Naive B cell (primary cell): Measurements from ENCODE around the gene GLRX5. TPM values are rescaled to one million over a fixed set of nuclear protein-coding genes. Genes with fewer than 3 reads are reported as not detected.
"Not testable (repeated sequence)": the region's sequence is repeated elsewhere in the genome, so short reads cannot be mapped to it uniquely, and the experiment has no call there.

ENCODE experiments used
- ATAC-seq, 2 donors: fragments of 150-1000 bp; cut with Tn5 transposase; 2 replicates each; pipeline ENCODE4 v1.10.0; 2021; ENCODE audit warnings: low read depth in 2 of 2, mild to moderate bottlenecking in 2 of 2, moderate library complexity in 2 of 2
- DNase-seq: peaks from one replicate; pipeline ENCODE4 v3.0.0; 2022
- H3K27ac Mint-ChIP-seq, 6 donors: one replicate each; pipeline ENCODE4 v1.8.0; 2020 to 2022; ENCODE audit warnings: mild to moderate bottlenecking in 6 of 6, mixed read lengths in 6 of 6, moderate library complexity in 5 of 6, inconsistent platforms in 2 of 6
- H3K27me3 Mint-ChIP-seq, 3 donors: one replicate each; pipeline ENCODE4 v1.8.0; 2021 to 2022; ENCODE audit warnings: mixed read lengths in 3 of 3, mild to moderate bottlenecking in 1 of 3
- H3K36me3 Mint-ChIP-seq, 2 donors: one replicate each; pipeline ENCODE4 v1.8.0; 2020 to 2022; ENCODE audit warnings: mixed read lengths in 2 of 2, inconsistent platforms in 1 of 2, mild to moderate bottlenecking in 1 of 2
- H3K4me1 Mint-ChIP-seq, 3 donors: one replicate each; pipeline ENCODE4 v1.8.0; 2020 to 2022; ENCODE audit warnings: mixed read lengths in 3 of 3, inconsistent platforms in 1 of 3, mild to moderate bottlenecking in 1 of 3, moderate library complexity in 1 of 3
- H3K4me3 Mint-ChIP-seq, 8 donors: one replicate each; pipeline ENCODE4 v1.8.0; 2020 to 2022; ENCODE audit warnings: mild to moderate bottlenecking in 8 of 8, mixed read lengths in 8 of 8, moderate library complexity in 8 of 8, inconsistent platforms in 2 of 8
- H3K9me3 Mint-ChIP-seq, 7 donors: one replicate each; pipeline ENCODE4 v1.8.0; 2020 to 2022; ENCODE audit warnings: mixed read lengths in 7 of 7, mild to moderate bottlenecking in 5 of 7, inconsistent platforms in 2 of 7, moderate library complexity in 1 of 7
- polyA plus RNA-seq, 6 donors: library from polyadenylated mRNA; unstranded; fragments of 300-500 nt; fragmentation: Illumina TruSeq; gene quantifications; one replicate each; pipeline ENCODE4 v1.2.3, GENCODE V29; 2021; ENCODE audit warnings: low read depth in 6 of 6

The GLRX5 gene
- polyA plus RNA-seq, 6 donors from 2014 or later, result 51.3 to 98.1 (median 62.4) TPM

DNA sequence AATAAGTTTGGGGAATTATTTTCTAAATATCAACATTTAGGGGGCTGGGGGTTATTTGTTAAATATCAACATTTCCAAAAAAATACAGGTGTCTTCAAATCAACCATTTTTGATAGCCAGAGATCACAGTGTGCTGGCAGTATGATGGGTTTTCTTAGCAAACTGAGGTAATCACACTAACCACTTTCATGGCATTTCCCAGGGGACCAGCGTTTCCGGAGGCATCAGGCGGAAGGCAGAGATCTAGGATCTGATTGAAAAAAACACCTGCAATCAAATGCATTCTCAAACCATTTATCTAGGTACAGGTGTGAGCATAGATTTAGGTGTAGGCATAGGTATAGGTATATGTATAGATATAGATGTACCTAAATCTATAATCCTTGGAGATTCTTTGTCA lies 34.6 kb downstream of the GLRX5 start:
- H3K27ac Mint-ChIP-seq, result peak overlapping the region in 2 of 6 donors; percentile 67 to 74
- peaks cover 0 to 13% (median 10%) of the 10 kb centered on the region in 3 donors for H3K27me3 Mint-ChIP-seq
- H3K9me3 Mint-ChIP-seq, result peaks cover 0 to 2% (median 0%) of the 10 kb centered on the region in 7 donors
- H3K36me3 Mint-ChIP-seq, result no peaks in the 10 kb centered on the region
- no peak for ATAC-seq
- H3K4me3 Mint-ChIP-seq, result no peak overlapping the region
- no peak for DNase-seq
- H3K4me1 Mint-ChIP-seq, result peaks cover 16 to 21% (median 16%) of the 10 kb centered on the region in 3 donors

DNA sequence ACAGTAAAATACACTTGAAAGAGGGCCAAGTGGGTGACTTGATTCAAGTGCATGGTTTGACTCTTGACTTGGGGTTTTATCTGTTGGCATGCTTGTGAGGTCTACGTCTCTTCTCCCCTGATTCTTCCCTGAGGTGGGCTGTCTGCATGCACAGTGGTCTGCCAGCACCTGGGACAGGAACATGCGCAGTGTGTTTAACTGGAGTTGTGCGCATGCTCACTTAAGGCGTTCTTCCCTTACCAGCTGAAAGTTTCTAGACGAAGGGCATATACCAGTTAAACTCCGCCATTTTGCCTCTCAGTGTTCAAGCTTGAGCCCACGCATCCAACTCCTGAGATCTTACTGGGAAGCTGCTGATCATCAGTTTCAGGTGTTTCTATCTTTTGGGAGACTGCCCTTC lies 38.5 kb downstream of the GLRX5 start:
- Mint-ChIP-seq H3K9me3 (peaks cover 0 to 2% (median 0%) of the 10 kb centered on the region in 7 donors), H3K4me1 (peaks cover 10 to 27% (median 23%) of the 10 kb centered on the region in 3 donors), H3K27me3 (peaks cover 10 to 23% (median 20%) of the 10 kb centered on the region in 3 donors), H3K4me3 (no peak overlapping the region), H3K36me3 (no peaks in the 10 kb centered on the region), H3K27ac (peak overlapping the region in 1 of 6 donors; percentile 37)
- DNase-seq, result no peak
- ATAC-seq, result no peak

DNA sequence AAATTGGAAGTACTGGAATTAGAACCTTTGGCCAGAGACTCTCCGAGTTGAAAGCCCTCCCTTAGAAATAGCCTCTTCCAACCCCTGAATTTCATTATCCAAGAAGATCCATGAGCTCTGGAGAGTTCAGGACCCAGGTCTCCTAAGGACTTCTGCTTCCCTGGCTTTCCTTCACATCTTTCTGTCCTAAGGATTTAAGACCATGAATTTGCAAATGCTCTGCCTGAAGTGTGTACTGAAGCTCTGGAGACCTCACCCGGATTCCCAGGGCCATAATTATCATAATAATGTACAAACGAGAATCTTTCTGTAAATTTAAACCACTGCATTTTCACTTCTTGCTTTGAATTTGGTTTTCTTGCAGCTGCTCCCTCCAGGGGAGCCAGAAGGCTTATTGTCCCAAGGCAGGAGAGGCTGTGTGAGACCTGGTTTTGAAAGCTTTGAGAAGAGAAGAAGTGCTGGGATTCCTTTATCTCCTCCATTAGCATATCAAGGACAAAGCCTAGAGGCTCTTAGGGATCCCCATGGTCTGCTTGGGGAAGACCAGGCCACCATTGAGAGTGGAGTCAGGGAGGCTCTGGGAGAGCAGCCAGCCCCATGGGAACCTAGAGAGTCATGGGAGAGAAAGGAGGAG lies 41.1 kb downstream of the GLRX5 start:
- peak overlapping the region in 3 of 6 donors; percentile 76 to 85 (median 80) for H3K27ac Mint-ChIP-seq
- no peak for DNase-seq
- no peak for ATAC-seq
- H3K4me3 Mint-ChIP-seq, result peak overlapping the region in 1 of 8 donors; percentile 42
- peaks cover 10 to 27% (median 23%) of the 10 kb centered on the region in 3 donors for H3K4me1 Mint-ChIP-seq
- no peaks in the 10 kb centered on the region for H3K36me3 Mint-ChIP-seq
- H3K27me3 Mint-ChIP-seq, result peaks cover 20 to 32% (median 28%) of the 10 kb centered on the region in 3 donors
- H3K9me3 Mint-ChIP-seq, result peaks cover 0 to 2% (median 0%) of the 10 kb centered on the region in 7 donors

DNA sequence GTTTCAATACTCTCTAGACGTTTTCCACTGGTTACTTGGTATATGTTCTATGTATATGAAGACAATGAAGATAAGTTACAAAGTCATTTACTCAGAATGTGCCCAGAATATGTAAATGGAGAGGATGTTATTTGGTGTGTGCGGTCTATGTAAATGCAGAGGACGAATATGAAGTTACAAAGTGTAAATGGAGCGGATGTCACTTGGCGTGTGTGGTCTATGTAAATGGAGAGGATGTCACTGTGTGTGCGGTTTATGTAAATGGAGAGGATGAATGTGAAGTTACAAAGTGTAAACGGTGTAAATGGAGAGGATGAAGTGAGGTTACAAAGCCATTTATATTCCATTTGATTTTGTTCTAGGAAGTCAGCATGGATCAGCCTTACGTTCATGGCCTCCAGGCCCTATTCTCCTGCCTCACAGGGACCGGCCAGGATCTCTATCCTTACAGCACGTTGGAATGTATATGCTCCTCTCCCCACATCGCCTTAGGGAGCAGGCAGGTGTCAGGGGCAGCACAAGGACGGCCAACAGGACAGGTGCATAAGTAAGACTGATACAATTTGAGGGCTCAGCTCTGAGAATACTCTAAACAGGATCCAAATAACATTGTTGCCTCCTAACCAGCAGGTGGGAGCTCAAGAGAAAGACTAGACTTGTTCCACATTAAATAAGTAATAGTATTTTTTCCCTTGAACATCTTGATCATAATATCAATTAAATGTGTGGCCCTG lies 42.4 kb downstream of the GLRX5 start:
- H3K27me3 Mint-ChIP-seq, result peaks cover 29 to 33% (median 31%) of the 10 kb centered on the region in 3 donors
- ATAC-seq (peak; percentile 97 to 99), DNase-seq (peak; percentile 48)
- H3K9me3 Mint-ChIP-seq, result peaks cover 0 to 2% (median 0%) of the 10 kb centered on the region in 7 donors
- peak overlapping the region in 2 of 8 donors; percentile 13 to 42 for H3K4me3 Mint-ChIP-seq
- no peaks in the 10 kb centered on the region for H3K36me3 Mint-ChIP-seq
- peaks cover 10 to 27% (median 20%) of the 10 kb centered on the region in 3 donors for H3K4me1 Mint-ChIP-seq
- peak overlapping the region in 4 of 6 donors; percentile 3 to 30 (median 9) for H3K27ac Mint-ChIP-seq

DNA sequence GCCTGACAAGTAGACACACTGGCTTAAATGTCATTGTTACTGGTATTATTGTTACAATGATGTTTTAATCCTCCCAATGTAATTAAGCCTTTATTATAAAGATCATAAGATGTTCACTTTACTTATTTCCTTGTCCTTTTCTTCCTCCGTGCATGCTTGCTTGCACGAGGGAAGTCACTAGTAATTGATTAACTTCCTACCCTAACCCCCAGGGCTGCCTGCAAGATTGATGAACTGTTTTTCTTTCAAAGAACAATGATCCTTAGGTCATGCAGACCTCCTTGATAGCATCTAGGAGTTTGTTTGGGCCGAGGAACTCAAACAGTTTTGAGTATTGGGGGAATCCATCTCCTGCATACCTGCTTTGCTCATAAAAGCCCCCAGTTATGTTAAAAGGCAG lies 43.0 kb downstream of the GLRX5 start:
- H3K36me3 Mint-ChIP-seq, result no peaks in the 10 kb centered on the region
- peaks cover 0 to 2% (median 0%) of the 10 kb centered on the region in 7 donors for H3K9me3 Mint-ChIP-seq
- H3K4me1 Mint-ChIP-seq, result peaks cover 10 to 27% (median 20%) of the 10 kb centered on the region in 3 donors
- no peak overlapping the region for H3K27ac Mint-ChIP-seq
- DNase-seq, result no peak
- ATAC-seq, result no peak
- peaks cover 29 to 33% (median 31%) of the 10 kb centered on the region in 3 donors for H3K27me3 Mint-ChIP-seq
- H3K4me3 Mint-ChIP-seq, result no peak overlapping the region

DNA sequence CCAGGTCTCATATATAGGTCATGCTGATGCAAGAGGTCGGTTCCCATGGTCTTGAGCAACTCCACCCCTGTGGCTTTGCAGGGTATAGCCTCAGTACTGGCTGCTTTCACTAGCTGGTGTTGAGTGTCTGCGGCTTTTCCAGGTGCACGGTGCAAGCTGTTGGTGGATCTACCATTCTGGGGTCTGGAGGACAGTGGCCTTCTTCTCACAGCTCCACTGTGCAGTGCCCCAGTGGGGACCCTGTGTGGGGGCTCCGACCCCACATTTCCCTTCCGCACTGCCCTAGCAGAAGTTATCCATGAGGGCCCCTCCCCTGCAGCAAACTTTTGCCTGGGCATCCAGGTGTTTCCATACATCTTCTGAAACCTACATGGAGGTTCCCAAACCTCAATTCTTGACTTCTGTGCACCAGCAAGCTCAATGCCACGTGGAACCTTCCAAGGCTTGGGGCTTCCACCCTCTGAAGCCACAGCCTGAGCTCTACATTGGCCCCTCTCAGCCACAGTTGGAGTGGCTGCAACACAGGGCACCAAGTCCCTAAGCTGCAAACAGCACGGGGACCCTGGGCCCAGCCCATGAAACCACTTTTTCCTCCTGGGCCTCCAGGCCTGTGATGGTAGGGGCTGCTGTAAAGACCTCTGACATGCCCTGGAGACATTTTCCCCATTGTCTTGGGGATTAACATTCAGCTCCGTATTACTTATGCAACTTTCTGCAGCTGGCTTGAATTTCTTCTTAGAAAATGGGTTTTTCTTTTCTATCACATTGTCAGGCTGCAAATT lies 49.2 kb downstream of the GLRX5 start:
- not testable (repeated sequence) for H3K4me1 Mint-ChIP-seq, ATAC-seq, H3K4me3 Mint-ChIP-seq, DNase-seq, H3K27ac Mint-ChIP-seq
- Mint-ChIP-seq H3K9me3 (peaks cover 6 to 19% (median 14%) of the 10 kb centered on the region in 7 donors), H3K27me3 (peaks cover 34 to 37% (median 36%) of the 10 kb centered on the region in 3 donors), H3K36me3 (peaks cover 17 to 18% of the 10 kb centered on the region in 2 donors)

DNA sequence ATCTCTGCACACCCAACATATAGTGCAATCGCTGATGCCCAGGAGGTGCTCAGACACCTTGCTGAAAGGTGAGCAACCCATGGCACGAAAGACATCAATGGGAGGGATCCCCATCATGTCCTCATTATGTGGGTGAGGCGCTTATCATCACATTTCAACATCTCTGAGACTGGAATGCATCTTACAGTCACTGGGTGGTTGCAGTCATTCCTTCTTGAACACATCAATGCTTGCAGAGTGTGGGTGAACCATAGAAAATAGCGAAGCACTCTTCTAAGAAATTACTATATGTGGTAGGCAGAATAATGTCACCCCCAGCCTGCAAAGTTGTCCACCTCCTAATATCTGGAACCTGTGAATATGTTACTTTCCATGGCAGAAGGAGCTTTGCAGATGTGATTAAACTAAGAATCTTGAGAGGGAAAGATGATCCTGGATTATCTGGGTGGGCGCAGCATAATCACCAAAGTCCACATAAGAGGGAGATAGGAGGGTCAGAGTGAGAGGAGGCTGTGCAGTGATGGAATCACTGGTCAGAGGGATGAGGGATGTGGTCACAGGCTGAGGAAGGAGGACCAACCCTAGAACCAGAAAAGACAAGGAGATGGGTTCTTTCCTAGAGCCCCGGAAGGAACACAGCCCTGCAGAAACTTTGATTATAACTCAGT lies 51.2 kb downstream of the GLRX5 start:
- Mint-ChIP-seq H3K9me3 (peaks cover 6 to 26% (median 14%) of the 10 kb centered on the region in 7 donors), H3K36me3 (peaks cover 17 to 18% of the 10 kb centered on the region in 2 donors), H3K4me3 (no peak overlapping the region), H3K4me1 (peaks cover 0 to 5% (median 2%) of the 10 kb centered on the region in 3 donors), H3K27me3 (peaks cover 25 to 27% (median 26%) of the 10 kb centered on the region in 3 donors), H3K27ac (peak overlapping the region in 1 of 6 donors; percentile 25)
- no peak for DNase-seq
- ATAC-seq, result no peak

DNA sequence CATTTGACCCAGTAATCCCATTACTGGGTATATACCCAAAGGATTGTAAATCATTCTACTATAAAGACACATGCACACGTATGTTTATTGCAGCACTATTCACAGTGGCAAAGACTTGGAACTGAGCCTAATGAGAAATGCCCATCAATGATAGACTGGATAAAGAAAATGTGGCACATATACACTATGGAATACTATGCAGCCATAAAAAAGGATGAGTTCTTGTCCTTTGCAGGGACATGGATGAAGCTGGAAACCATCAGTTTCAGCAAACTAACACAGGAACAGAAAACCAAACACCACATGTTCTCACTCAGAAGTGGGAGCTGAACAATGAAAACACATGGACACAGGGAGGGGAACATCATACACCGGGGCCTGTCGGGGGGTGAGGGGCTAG lies 56.3 kb downstream of the GLRX5 start:
- H3K9me3 Mint-ChIP-seq, DNase-seq, H3K36me3 Mint-ChIP-seq, H3K27ac Mint-ChIP-seq, H3K4me3 Mint-ChIP-seq, H3K4me1 Mint-ChIP-seq, ATAC-seq: not testable (repeated sequence)
- peaks cover 6 to 20% (median 15%) of the 10 kb centered on the region in 3 donors for H3K27me3 Mint-ChIP-seq

Other genes starting within 250 kb of the GLRX5 start
- 10 to 100 TPM in 5 of 6 donors, 1 to 10 TPM in 1; 4.9 to 23.8 (median 12.7) TPM for gene CLMN, start 215.1 kb upstream of the GLRX5 start, polyA plus RNA-seq
- 1 to 10 TPM in 5 of 6 donors, under 1 TPM in 1; 0.71 to 9.4 (median 5.3) TPM for gene SYNE3, start 18.4 kb upstream of the GLRX5 start, polyA plus RNA-seq
- 10 to 100 TPM; 15.0 to 44.0 (median 35.9) TPM for gene TCL1B, start 151.4 kb downstream of the GLRX5 start, polyA plus RNA-seq
- 1,000 to 10,000 TPM; 3,311 to 6,921 (median 4,382) TPM for gene TCL1A, start 179.1 kb downstream of the GLRX5 start, polyA plus RNA-seq